Adipocyte (in vitro differentiated cells): ENCODE results near the gene AUH.

Experiments
- DNase-seq: peaks from one replicate; pipeline ENCODE4 v3.0.0-alpha.2; 2015; ENCODE audit warnings: low read depth
- H3K27me3 ChIP-seq: replicated peaks from 2 replicates; pipeline ENCODE4 v1.7.0; 2013; ENCODE audit warnings: mild to moderate bottlenecking, low read length, moderate library complexity; ENCODE audit not compliant: control insufficient read depth, insufficient read depth
- H3K36me3 ChIP-seq: 2 replicates; pipeline ENCODE4 v1.7.0; 2013; ENCODE audit warnings: low read length, mild to moderate bottlenecking, moderate library complexity; ENCODE audit not compliant: control insufficient read depth, insufficient read depth, severe bottlenecking
- H3K4me1 ChIP-seq: 2 replicates; pipeline ENCODE4 v1.7.0; 2013; ENCODE audit warnings: mild to moderate bottlenecking, low read length, moderate library complexity; ENCODE audit not compliant: control insufficient read depth, insufficient read depth
- H3K4me3 ChIP-seq: 2 replicates; pipeline ENCODE4 v1.7.0; 2013; ENCODE audit warnings: mild to moderate bottlenecking, low read length, moderate library complexity
- H3K9ac ChIP-seq: 2 replicates; pipeline ENCODE4 v1.7.0; 2013; ENCODE audit warnings: mild to moderate bottlenecking, low read length, moderate library complexity
- H3K9me3 ChIP-seq: 2 replicates; pipeline ENCODE4 v1.7.0; 2013; ENCODE audit warnings: mild to moderate bottlenecking, low read length, moderate library complexity; ENCODE audit not compliant: control insufficient read depth

Gene AUH

DNA sequence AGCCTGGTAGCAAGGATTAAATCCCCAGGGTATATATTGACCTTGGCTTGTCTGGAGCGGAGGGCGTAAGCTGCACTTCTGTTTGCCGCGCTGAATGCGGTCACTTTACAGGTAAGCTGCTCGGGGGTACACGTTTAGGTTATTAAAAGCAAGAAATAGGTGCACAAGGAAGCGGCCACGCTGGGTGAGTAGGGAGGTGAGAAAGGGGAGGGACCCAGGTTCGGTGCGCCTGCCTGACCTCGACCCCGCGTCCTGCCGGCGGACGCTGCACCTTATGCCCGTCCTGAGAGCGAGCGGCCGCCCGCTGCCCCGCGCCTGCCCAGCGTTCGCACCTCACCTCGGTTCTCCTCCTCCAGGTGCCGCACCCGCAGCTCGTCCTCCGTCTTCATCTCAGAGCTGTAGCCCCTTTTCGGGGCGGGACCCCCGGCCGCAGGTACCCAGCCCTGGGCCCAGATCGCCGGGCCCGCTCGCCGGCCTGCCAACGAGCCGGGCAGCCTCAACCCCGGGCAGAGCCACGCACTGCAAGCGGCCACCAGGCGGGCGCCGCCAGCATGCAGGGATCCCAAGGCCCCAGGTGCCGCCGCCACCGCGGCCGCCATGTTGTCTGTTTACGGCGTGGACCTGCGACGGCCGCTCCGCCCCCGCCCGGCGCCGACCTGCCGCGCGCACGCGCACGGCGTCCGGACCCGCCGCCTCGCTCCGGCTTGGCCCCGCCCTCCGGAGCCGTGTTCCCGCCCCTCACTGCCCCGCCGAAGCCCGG lies at the start of gene AUH:
Gene AUH (minus strand): TSS at position 628 of the 760 bp plus-strand sequence. CDS start 29 bp downstream, at position 599.
- Histone ChIP-seq H3K9me3 (no peaks in the 10 kb centered on the region), H3K9ac (peak within 1 kb of the TSS; percentile 94), H3K27me3 (no peaks in the 10 kb centered on the region), H3K36me3 (no peaks in the 10 kb centered on the region), H3K4me1 (peaks cover 18% of the 10 kb centered on the region), H3K4me3 (peak within 1 kb of the TSS; percentile 95)
- DNase-seq: peak; percentile 93

- Histone ChIP-seq H3K4me1 (peaks cover 47% of the 10 kb centered on the region), H3K27me3 (no peaks in the 10 kb centered on the region), H3K9me3 (no peaks in the 10 kb centered on the region), H3K9ac (no peak overlapping the region), H3K36me3 (peaks cover 55% of the 10 kb centered on the region), H3K4me3 (no peak overlapping the region)
- DNase-seq: no peak
Measured at GRCh38 chr9:91411096-91411771, 49.5 kb upstream of the AUH start.

DNA sequence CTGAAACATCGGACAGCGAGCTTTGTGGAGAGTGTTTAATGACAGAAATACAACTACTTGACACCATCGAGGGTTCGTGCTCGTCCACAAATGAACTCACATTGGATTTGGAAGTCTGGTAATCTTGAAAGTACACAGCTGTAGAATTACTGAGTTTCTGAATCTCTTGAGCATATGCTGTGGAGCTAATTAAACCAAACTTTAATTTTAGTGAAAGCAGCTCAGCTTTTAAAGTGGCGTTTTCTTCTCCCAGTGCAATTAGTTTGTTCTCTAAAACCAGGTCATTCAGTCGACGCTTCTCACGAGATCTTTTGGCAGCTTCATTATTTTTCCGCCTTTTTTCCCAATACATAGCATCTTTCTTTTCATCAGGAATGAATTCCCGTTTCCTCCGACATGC lies 48.4 kb upstream of the AUH start:
- H3K9ac ChIP-seq: no peak overlapping the region
- no peak overlapping the region for H3K4me3 ChIP-seq
- no peaks in the 10 kb centered on the region for H3K9me3 ChIP-seq
- peaks cover 41% of the 10 kb centered on the region for H3K4me1 ChIP-seq
- peaks cover 58% of the 10 kb centered on the region for H3K36me3 ChIP-seq
- DNase-seq: no peak
- no peaks in the 10 kb centered on the region for H3K27me3 ChIP-seq

GRCh38 chr9:91408475-91408874 lies 46.8 kb upstream of the AUH start:
- H3K4me1 ChIP-seq: peaks cover 39% of the 10 kb centered on the region
- H3K9me3 ChIP-seq: no peaks in the 10 kb centered on the region
- H3K27me3 ChIP-seq: no peaks in the 10 kb centered on the region
- no peak overlapping the region for H3K4me3 ChIP-seq
- H3K9ac ChIP-seq: no peak overlapping the region
- no peak for DNase-seq
- H3K36me3 ChIP-seq: peaks cover 52% of the 10 kb centered on the region

- H3K36me3 ChIP-seq: peaks cover 52% of the 10 kb centered on the region
- H3K27me3 ChIP-seq: no peaks in the 10 kb centered on the region
- peaks cover 39% of the 10 kb centered on the region for H3K4me1 ChIP-seq
- no peak overlapping the region for H3K9ac ChIP-seq
- H3K9me3 ChIP-seq: no peaks in the 10 kb centered on the region
- H3K4me3 ChIP-seq: no peak overlapping the region
- no peak for DNase-seq
Measured at GRCh38 chr9:91407580-91408318, 46.0 kb upstream of the AUH start.

- no peak overlapping the region for H3K4me3 ChIP-seq
- H3K36me3 ChIP-seq: peaks cover 43% of the 10 kb centered on the region
- H3K4me1 ChIP-seq: peaks cover 30% of the 10 kb centered on the region
- H3K9me3 ChIP-seq: no peaks in the 10 kb centered on the region
- no peaks in the 10 kb centered on the region for H3K27me3 ChIP-seq
- H3K9ac ChIP-seq: no peak overlapping the region
- DNase-seq: no peak
Measured at GRCh38 chr9:91405343-91406077, 43.8 kb upstream of the AUH start.

DNA sequence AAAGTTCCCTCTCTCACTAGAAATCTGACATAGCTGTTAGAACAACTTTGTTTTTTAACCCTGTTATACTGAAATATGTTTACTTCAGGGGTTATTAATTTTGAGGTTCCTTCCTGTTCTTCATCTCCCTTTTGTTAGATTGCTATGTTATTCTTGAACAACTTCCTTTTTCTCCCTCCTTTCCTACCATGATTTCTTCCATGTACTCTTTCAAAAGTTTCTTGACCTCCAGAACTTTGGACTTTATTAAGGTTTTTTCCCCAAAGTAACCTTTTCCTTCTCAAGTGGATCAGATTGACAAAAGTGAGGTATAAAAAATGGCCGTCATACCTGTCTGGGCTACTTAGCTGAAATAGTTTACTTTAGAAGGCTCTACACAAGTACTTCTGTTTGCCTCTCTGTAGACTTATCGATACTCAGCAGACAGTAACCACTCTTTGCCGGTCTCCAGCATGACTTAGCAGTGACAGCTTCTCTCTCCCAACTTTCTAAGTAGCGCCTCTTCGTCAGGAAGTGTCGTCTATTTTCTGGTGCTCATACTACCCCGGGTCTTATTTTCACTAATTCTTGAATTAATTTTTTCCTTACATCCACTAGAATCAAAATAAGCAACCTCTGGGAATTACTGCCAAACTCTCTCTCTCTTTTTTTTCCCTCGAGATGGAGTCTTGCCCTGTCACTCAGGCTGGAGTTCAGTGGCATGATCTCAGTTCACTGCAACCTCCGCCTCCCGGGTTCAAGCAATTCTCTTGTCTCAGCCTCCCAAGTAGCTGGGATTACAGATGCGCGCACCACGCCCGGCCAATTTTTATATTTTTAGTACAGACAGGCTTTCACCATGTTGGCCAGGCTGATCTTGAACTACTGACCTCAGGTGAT lies 42.2 kb upstream of the AUH start:
- Histone ChIP-seq H3K9ac (no peak overlapping the region), H3K36me3 (peaks cover 27% of the 10 kb centered on the region), H3K4me1 (peaks cover 16% of the 10 kb centered on the region), H3K9me3 (no peaks in the 10 kb centered on the region), H3K4me3 (no peak overlapping the region), H3K27me3 (no peaks in the 10 kb centered on the region)
- no peak for DNase-seq

DNA sequence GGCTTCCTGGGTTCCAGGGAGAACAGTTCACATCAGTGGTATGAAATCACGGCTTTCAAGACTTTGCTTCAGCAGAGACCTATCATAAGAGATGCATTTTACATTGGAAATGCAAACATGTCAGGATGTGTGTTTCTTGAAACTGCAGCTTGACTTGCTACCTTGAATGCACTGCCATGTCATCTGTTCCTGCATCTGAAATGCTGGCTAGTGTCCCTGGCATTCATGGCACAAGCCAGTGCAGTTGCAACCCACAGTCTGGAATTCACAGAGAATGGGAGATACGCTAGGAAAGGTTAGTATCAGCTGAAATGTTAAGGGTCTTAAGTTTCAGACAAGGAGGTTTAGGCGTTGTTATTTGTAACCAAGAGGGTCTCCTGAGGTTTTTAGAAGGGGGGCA lies 37.2 kb upstream of the AUH start:
- Histone ChIP-seq H3K4me1 (peaks cover 18% of the 10 kb centered on the region), H3K36me3 (no peaks in the 10 kb centered on the region), H3K4me3 (no peak overlapping the region), H3K27me3 (no peaks in the 10 kb centered on the region), H3K9me3 (no peaks in the 10 kb centered on the region), H3K9ac (no peak overlapping the region)
- DNase-seq: no peak

- no peaks in the 10 kb centered on the region for H3K9me3 ChIP-seq
- no peaks in the 10 kb centered on the region for H3K36me3 ChIP-seq
- peaks cover 34% of the 10 kb centered on the region for H3K4me1 ChIP-seq
- no peaks in the 10 kb centered on the region for H3K27me3 ChIP-seq
- DNase-seq: peak; percentile 79
- no peak overlapping the region for H3K9ac ChIP-seq
- no peak overlapping the region for H3K4me3 ChIP-seq
Measured at GRCh38 chr9:91395553-91396471, 34.1 kb upstream of the AUH start.
